HUES48 (cell line): ENCODE results near the gene PTPRG.
A peak's percentile ranks its signal among the peaks of the same experiment; 100 is the strongest.
"Not testable (repeated sequence)": the region's sequence is repeated elsewhere in the genome, so short reads cannot be mapped to it uniquely, and the experiment has no call there.

Experiments
- H3K27ac ChIP-seq: one replicate; pipeline ENCODE4 v1.7.0; 2013; ENCODE audit warnings: low read depth, low read length, inconsistent platforms
- H3K27me3 ChIP-seq: 2 replicates; pipeline ENCODE4 v1.6.1; 2013; ENCODE audit warnings: mild to moderate bottlenecking, low read length; ENCODE audit not compliant: control insufficient read depth, insufficient read depth
- H3K36me3 ChIP-seq: 2 replicates; pipeline ENCODE4 v1.6.1; 2013; ENCODE audit warnings: low read length; ENCODE audit not compliant: control insufficient read depth, insufficient read depth
- H3K4me1 ChIP-seq: 2 replicates; pipeline ENCODE4 v1.6.1; 2013; ENCODE audit warnings: mild to moderate bottlenecking, low read length; ENCODE audit not compliant: control insufficient read depth, insufficient read depth
- H3K4me3 ChIP-seq: 2 replicates; pipeline ENCODE4 v1.5.1; 2013; ENCODE audit warnings: mild to moderate bottlenecking, low read depth, low read length
- H3K9ac ChIP-seq: 2 replicates; pipeline ENCODE4 v1.6.1; 2013; ENCODE audit warnings: mild to moderate bottlenecking, low read depth, low read length, moderate library complexity
- H3K9me3 ChIP-seq: 2 replicates; pipeline ENCODE4 v1.6.1; 2013; ENCODE audit warnings: low read length; ENCODE audit not compliant: control insufficient read depth, insufficient read depth

The PTPRG gene

GRCh38 chr3:61686228-61686648 lies 124.9 kb downstream of the PTPRG start:
- H3K27me3 ChIP-seq: peaks cover 32% of the 10 kb centered on the region
- H3K4me1 ChIP-seq: peaks cover 93% of the 10 kb centered on the region
- H3K4me3 ChIP-seq: no peak overlapping the region
- H3K9ac ChIP-seq: no peak overlapping the region
- H3K36me3 ChIP-seq: peaks cover 8% of the 10 kb centered on the region; the same call in 1 of the 2 replicates
- no peak overlapping the region for H3K27ac ChIP-seq
- no peaks in the 10 kb centered on the region for H3K9me3 ChIP-seq

- Histone ChIP-seq H3K36me3 (peaks cover 8% of the 10 kb centered on the region; the same call in 1 of the 2 replicates), H3K4me1 (peaks cover 95% of the 10 kb centered on the region), H3K27me3 (peaks cover 32% of the 10 kb centered on the region), H3K27ac (no peak overlapping the region), H3K4me3 (no peak overlapping the region), H3K9ac (no peak overlapping the region), H3K9me3 (no peaks in the 10 kb centered on the region)
These were observed 125.8 kb downstream of the PTPRG start for GRCh38 chr3:61687206-61687605.

GRCh38 chr3:61687663-61688306 lies 126.4 kb downstream of the PTPRG start:
- Histone ChIP-seq H3K9me3 (no peaks in the 10 kb centered on the region), H3K4me3 (no peak overlapping the region), H3K36me3 (peaks cover 8% of the 10 kb centered on the region; the same call in 1 of the 2 replicates), H3K27ac (peak overlapping the region; percentile 90), H3K9ac (no peak overlapping the region), H3K4me1 (peaks cover 93% of the 10 kb centered on the region), H3K27me3 (peaks cover 32% of the 10 kb centered on the region)

- peaks cover 32% of the 10 kb centered on the region for H3K27me3 ChIP-seq
- H3K4me1 ChIP-seq: peaks cover 93% of the 10 kb centered on the region
- H3K27ac ChIP-seq: peak overlapping the region; percentile 90
- H3K9me3 ChIP-seq: no peaks in the 10 kb centered on the region
- H3K4me3 ChIP-seq: peak overlapping the region; percentile 5; the same call in 1 of the 2 replicates
- no peak overlapping the region for H3K9ac ChIP-seq
- H3K36me3 ChIP-seq: peaks cover 8% of the 10 kb centered on the region; the same call in 1 of the 2 replicates
These were observed 127.1 kb downstream of the PTPRG start for GRCh38 chr3:61688307-61688984.

- Histone ChIP-seq H3K9ac (no peak overlapping the region), H3K4me3 (no peak overlapping the region), H3K4me1 (peaks cover 86% of the 10 kb centered on the region), H3K36me3 (peaks cover 8% of the 10 kb centered on the region; the same call in 1 of the 2 replicates), H3K9me3 (no peaks in the 10 kb centered on the region), H3K27me3 (peaks cover 32% of the 10 kb centered on the region), H3K27ac (no peak overlapping the region)
These were observed 128.6 kb downstream of the PTPRG start for GRCh38 chr3:61690016-61690415.

- Histone ChIP-seq H3K27ac (no peak overlapping the region), H3K9ac (no peak overlapping the region), H3K36me3 (peaks cover 8% of the 10 kb centered on the region; the same call in 1 of the 2 replicates), H3K27me3 (peaks cover 17% of the 10 kb centered on the region; the same call in 1 of the 2 replicates), H3K4me3 (no peak overlapping the region), H3K4me1 (peaks cover 74% of the 10 kb centered on the region), H3K9me3 (no peaks in the 10 kb centered on the region)
These were observed 130.1 kb downstream of the PTPRG start for GRCh38 chr3:61691466-61691865.

- Histone ChIP-seq H3K9me3 (no peaks in the 10 kb centered on the region), H3K9ac (peak overlapping the region; percentile 22; the same call in 1 of the 2 replicates), H3K27me3 (no peaks in the 10 kb centered on the region), H3K4me3 (no peak overlapping the region), H3K27ac (peak overlapping the region; percentile 77), H3K36me3 (no peaks in the 10 kb centered on the region), H3K4me1 (peaks cover 74% of the 10 kb centered on the region)
These were observed 135.9 kb downstream of the PTPRG start for GRCh38 chr3:61697301-61697700.

GRCh38 chr3:61698278-61699072 lies 137.1 kb downstream of the PTPRG start:
- H3K9ac ChIP-seq, H3K4me3 ChIP-seq, H3K9me3 ChIP-seq, H3K36me3 ChIP-seq, H3K27me3 ChIP-seq: not testable (repeated sequence)
- Histone ChIP-seq H3K4me1 (peaks cover 76% of the 10 kb centered on the region), H3K27ac (peak overlapping the region; percentile 95)

- Histone ChIP-seq H3K9ac (peak overlapping the region; percentile 46), H3K36me3 (no peaks in the 10 kb centered on the region), H3K27ac (peak overlapping the region; percentile 95), H3K9me3 (no peaks in the 10 kb centered on the region), H3K4me3 (peak overlapping the region; percentile 45), H3K27me3 (no peaks in the 10 kb centered on the region), H3K4me1 (peaks cover 79% of the 10 kb centered on the region)
These were observed 138.3 kb downstream of the PTPRG start for GRCh38 chr3:61699622-61700021.

GRCh38 chr3:61701011-61701410 lies 139.6 kb downstream of the PTPRG start:
- no peaks in the 10 kb centered on the region for H3K9me3 ChIP-seq
- H3K4me3 ChIP-seq: no peak overlapping the region
- peak overlapping the region; percentile 95 for H3K27ac ChIP-seq
- no peaks in the 10 kb centered on the region for H3K36me3 ChIP-seq
- H3K4me1 ChIP-seq: peaks cover 93% of the 10 kb centered on the region
- no peak overlapping the region for H3K9ac ChIP-seq
- no peaks in the 10 kb centered on the region for H3K27me3 ChIP-seq
